Hippocampal formation (tissue), 2 donors: ENCODE data around the gene CC2D1A.
A peak's percentile ranks its signal among the peaks of the same experiment; 100 is the strongest.

Source experiments
- DNase-seq, 2 donors: peaks; one replicate each; lab custom pipeline; 2025; lab: John Stamatoyannopoulos, UW

Gene CC2D1A

DNA sequence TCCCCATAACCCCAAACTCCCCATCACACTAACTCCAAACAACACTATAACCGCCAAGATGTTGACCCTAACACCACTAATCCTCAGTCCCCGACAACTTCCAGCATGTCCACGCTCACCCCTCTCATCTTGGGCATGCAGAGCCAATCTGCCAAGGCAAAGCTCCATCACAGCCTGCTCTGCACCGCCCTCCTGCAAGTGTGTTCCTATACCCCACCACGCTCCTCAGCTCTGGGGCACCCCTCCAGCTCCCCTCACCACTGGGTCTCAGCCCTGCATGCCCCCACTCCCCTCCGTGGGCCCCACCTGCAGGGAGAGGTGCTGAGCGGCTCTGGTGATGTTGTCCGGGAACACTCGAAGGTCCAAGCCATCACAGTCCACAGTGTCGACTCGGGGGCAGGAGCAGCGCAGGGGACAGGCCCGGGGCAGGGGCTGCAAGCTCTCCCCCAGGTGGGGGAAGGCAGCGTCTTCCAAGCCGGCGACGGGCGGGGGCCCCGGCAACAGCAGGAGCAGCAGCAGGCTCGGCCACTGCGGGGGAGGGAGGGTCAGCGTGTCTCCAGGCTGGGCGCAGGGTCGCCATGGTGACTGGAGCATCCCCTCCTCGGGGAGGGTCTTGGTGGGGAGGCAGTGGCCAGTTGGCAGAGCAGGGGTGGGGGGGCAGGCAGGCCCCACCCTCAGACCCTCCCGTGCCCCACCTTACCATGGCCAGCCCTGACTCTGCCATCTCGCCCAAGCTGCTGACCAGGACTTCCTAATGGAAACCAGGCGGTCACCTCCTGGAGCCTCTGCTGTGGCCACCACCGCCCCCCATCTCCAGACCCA lies 31.7 kb downstream of the CC2D1A start:
- DNase-seq = no peak

DNA sequence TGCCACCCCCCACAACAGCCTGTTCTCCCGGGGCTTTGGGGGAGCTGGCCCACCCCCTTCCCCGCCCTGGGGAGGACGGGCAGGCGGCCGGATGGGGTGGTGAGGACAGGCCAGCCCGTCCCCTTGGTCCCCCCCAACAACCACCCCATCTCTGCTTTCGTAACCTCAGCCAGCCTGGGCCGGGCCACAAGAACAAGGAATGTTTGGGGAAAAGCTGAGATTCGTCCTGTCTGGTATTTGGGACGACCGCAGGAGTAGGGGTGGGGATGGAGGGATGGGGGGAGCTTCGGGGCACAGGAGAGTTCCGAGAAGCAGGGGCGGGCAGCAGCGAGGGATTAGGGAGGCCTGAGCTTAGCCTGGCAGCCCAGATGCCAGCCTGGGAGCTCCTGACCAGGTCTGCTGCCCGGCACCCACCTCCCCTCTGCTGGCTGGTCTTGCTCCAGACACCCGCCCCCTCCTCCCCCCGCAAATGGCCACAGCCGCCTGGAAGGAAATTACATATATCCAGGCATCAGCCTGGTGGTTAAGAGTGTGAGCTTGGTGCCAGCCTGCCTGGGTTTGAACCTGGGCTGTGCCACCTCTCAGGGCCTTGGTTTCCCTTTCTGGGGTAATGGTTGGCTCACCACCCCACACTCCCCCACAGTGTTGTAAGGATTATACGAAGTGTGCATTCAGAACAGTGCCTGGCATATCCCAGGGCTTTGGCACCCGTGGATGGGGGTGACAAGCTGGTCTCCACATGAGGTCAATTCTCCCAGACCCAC lies 32.5 kb downstream of the CC2D1A start, which contains the start of gene PODNL1:
Gene PODNL1 (minus strand): TSS at position 117 of the 764 bp plus-strand sequence. CDS start 236 bp downstream, outside the sequence.
- DNase-seq = no peak

DNA sequence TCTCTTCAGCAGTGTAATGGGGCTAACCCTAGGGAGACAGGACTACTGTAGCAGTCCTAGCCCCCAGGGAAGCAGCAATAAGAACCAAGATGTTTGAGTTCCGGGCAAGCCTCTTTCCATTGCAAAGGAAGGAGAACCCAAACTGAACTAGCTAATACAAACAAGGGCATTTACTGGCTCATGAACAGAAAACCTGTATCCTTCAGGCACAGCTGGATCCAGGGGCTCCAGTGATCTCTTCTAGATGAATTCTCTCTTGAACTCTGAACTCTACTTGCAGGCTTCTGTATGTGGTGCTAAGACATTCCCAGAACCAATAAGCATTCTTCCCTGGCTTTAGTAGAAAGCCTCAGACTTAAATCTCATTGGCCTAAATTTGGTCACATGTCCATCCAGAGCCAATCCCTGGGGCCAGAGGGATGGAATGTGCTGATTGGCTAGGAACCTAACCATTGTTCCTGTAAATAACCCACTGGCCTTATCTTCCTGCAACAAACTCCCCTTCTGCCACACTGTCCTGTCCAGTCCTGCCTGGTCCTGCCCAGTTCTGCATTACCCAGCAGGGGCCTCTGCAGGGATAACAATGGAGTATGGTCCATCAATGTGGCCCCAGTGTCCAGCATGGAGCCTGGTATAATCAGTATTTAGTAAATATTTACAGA lies 36.2 kb downstream of the CC2D1A start:
- DNase-seq = no peak

GRCh38 chr19:13946414-13946813 lies 40.4 kb downstream of the CC2D1A start:
- no peak for DNase-seq

DNA sequence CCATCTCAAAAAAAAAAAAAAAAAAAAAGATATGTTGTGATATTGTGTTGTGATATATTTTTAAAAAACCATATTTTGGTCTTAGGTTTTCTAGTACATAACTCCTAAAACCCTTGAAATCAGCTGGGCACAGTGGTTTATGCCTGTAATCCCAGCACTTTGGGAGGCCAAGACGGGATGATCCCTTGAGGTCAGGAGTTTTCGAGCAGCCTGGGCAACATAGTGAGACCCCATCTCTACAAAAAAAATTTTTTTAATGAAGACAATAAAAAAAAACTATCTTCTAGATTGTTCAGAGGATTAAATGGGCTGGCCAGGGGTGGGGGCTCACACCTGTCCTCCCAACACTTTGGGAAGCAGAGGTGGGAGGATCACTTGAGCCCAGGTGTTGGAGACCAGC lies 45.0 kb downstream of the CC2D1A start:
- DNase-seq = no peak

GRCh38 chr19:13951799-13952153 lies 45.8 kb downstream of the CC2D1A start:
- DNase-seq = no peak

- DNase-seq = peak; percentile 99
Measured at GRCh38 chr19:13952154-13952930, 46.3 kb downstream of the CC2D1A start, which contains the start of gene DCAF15. Gene DCAF15, plus strand, starts transcription at chr19:13952509. Its CDS starts 4 bp downstream, at chr19:13952513.

GRCh38 chr19:13952931-13953531 lies 47.0 kb downstream of the CC2D1A start:
- no peak for DNase-seq

GRCh38 chr19:13954185-13954584 lies 48.2 kb downstream of the CC2D1A start:
- no peak for DNase-seq

DNA sequence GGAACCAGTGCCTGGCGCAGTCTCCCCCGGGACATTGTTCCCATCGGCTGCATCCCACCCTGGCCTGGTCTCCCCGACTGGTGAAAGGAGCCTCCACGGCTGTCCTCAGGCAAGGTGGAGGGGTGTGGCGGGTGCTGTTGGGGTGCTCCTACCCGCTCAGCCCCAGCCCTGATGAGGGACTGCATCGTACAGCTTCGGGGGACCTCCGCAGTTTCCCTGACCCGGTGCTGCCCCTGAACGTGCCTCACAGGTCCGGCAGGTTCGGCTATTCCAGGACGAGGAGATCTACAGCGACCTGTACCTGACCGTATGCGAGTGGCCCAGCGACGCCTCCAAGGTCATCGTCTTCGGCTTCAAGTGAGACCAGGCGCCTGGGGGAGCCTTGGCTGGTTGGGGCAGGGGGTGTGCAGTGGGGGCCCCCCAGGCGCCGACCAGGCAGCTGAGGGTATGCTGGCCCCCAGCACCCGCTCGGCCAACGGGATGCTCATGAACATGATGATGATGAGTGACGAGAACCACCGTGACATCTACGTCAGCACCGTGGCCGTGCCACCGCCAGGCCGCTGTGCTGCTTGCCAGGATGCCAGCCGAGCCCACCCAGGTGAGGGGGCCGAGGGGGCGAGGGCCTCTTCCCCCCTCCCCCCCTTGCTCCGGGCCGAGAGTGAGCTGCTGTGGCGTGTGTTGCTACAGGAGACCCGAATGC lies 49.8 kb downstream of the CC2D1A start:
- no peak for DNase-seq

GRCh38 chr19:13956365-13956744 lies 50.4 kb downstream of the CC2D1A start:
- DNase-seq = no peak

- DNase-seq = no peak
Measured at GRCh38 chr19:13957051-13957450, 51.0 kb downstream of the CC2D1A start.

DNA sequence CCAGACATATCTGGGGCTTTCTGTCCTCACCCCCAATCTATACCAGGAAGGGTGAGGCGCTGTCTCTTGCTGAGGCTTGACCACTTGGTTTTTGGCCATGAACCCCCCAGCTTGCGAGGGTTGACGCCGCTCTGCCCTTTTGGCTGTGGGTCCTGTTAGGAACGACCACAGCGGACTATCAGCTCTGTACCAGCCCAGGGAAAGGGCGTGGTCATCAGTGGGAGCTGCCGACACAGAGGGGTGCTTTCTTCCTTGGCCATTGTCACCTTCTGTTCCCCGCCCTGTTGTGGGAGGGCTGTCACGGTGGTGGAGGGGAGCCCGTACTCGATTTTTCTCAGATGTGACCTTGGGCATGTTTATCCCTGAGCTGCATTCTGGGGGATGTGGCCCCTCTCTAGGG lies 52.0 kb downstream of the CC2D1A start:
- no peak for DNase-seq

GRCh38 chr19:13959141-13959961 lies 53.4 kb downstream of the CC2D1A start:
- no peak for DNase-seq

- DNase-seq = no peak
Measured at GRCh38 chr19:13959962-13960862, 54.2 kb downstream of the CC2D1A start.

DNA sequence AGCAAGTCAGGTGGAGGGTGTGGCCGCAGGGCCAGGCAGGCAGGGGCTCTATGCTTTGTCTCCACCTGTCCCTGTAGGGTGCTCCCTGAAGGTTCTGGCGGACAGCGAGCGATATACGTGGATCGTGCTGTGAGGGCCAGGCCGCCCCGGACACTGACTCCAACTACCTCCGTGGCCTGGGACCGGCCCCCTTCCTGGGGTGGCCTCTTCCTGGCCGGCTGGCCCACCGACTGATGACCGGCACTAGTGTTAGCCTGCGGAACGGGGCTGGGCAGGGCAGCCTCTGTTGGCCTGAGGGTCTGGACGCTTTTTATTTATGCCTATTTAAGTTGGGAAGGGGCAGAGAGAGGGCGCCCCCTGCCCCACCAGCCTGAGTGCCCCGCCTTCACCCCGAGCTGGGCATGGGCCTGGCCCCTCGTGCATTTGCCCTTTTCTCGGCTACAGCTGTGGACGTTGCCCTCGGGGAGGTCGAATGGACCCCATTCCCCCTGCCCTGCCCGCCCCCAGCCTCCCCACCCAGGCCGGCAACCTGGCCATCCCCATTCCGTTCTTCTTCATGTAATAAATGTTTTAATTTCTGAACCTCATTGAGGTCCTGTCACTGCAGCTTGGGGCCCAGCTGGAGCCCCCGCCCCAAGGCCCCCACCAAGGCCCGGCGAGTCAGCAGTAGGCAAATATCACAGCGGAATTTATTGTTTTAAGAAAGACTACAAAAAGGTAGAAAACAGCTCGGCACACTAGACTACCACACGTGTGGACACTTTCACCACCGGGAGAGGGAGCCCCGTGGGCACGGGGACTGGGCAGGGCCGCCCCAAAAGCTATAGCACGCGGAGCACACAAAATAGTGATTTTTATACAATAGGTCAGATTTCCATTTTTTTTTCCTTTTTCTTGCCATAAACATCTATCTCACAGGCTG lies 55.1 kb downstream of the CC2D1A start:
- DNase-seq = no peak

DNA sequence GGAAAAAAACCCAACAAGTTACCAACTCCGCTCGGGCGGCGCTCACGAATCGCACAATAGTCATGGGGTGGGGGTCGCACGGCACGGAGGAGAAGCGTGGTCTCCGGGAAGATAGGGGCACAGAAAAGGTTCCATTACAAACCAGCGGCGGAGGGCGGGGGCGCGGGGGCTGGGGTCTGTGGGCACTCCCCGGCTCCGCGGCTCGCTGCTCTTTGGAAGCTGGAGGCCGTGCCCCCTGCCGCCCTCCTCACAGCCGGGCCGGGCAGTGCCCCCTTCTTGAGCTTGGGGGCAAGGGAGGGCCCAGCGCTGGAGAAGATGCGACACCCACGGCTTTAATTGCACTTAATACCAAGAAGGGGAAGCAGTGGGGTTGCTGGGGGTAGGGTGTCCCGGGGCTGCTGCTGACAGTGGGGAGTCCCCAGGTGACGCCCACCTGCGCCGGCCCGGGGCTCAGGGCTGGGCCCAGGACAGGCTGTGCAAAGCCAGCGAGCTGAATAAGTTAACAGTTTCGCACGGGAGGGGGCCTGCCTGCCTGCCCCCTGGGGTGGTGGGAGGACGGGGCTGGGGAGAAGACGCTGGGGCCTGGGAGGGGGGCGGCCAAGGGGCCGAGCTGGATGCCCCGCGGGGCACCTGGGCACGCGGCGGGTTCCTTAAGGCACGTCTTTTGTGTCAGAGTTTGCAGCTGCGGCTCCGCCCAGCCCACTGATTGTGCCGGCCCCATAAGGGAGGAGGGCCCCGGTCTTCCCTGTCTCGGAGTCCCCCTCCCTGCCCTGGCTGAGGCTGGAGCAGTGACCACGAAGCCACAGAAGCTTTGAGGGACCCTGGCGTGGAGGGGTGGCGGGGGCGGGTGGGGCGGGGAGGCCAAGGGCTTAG lies 56.1 kb downstream of the CC2D1A start:
- no peak for DNase-seq
